RPMI7951 (cell line): ENCODE results near the gene LAMA2. TPM values are rescaled to one million over a fixed set of nuclear protein-coding genes. Genes with fewer than 3 reads are reported as not detected.
A peak's percentile ranks its signal among the peaks of the same experiment; 100 is the strongest.

Source experiments
- DNase-seq: peaks from one replicate; pipeline ENCODE4 v3.0.0-alpha.2; 2012; ENCODE audit warnings: low read depth
- total RNA-seq: library from RNA; depleted of rRNA; stranded (reverse); fragments of >200 nt; shearing (Covaris generic); gene quantifications from 2 replicates; pipeline ENCODE4 v1.2.3, GENCODE V29; 2014

The LAMA2 gene
- total RNA-seq, 1 experiment from 2014 or later, result 0.84 TPM

- DNase-seq, result no peak
Observed at GRCh38 chr6:129215246-129215645, 332.3 kb downstream of the LAMA2 start.

GRCh38 chr6:129215916-129216520 lies 333.1 kb downstream of the LAMA2 start:
- DNase-seq, result no peak

GRCh38 chr6:129217701-129218100 lies 334.8 kb downstream of the LAMA2 start:
- DNase-seq, result no peak

GRCh38 chr6:129233458-129234134 lies 350.7 kb downstream of the LAMA2 start:
- no peak for DNase-seq

GRCh38 chr6:129235167-129236000 lies 352.4 kb downstream of the LAMA2 start:
- DNase-seq, result no peak

GRCh38 chr6:129236001-129236517 lies 353.1 kb downstream of the LAMA2 start:
- DNase-seq, result no peak

- DNase-seq, result no peak
Observed at GRCh38 chr6:129238991-129239390, 356.1 kb downstream of the LAMA2 start.

- DNase-seq, result no peak
Observed at GRCh38 chr6:129239825-129240491, 357.0 kb downstream of the LAMA2 start.

GRCh38 chr6:129240492-129240853 lies 357.5 kb downstream of the LAMA2 start:
- DNase-seq, result no peak

- DNase-seq, result no peak
Observed at GRCh38 chr6:129242546-129242945, 359.6 kb downstream of the LAMA2 start.

- no peak for DNase-seq
Observed at GRCh38 chr6:129243377-129243776, 360.4 kb downstream of the LAMA2 start.

- no peak for DNase-seq
Observed at GRCh38 chr6:129248946-129249345, 366.0 kb downstream of the LAMA2 start.

- peak; percentile 63 for DNase-seq
Observed at GRCh38 chr6:129251669-129252376, 368.9 kb downstream of the LAMA2 start.

- DNase-seq, result no peak
Observed at GRCh38 chr6:129252377-129253071, 369.6 kb downstream of the LAMA2 start.

GRCh38 chr6:129253242-129253641 lies 370.3 kb downstream of the LAMA2 start:
- no peak for DNase-seq

GRCh38 chr6:129253727-129254126 lies 370.8 kb downstream of the LAMA2 start:
- DNase-seq, result no peak

GRCh38 chr6:129257196-129257595 lies 374.3 kb downstream of the LAMA2 start:
- DNase-seq, result no peak

- DNase-seq, result no peak
Observed at GRCh38 chr6:129262661-129263060, 379.7 kb downstream of the LAMA2 start.

- no peak for DNase-seq
Observed at GRCh38 chr6:129263176-129263575, 380.2 kb downstream of the LAMA2 start.

GRCh38 chr6:129264480-129265045 lies 381.6 kb downstream of the LAMA2 start:
- no peak for DNase-seq
